Stimulated activated CD4-positive, alpha-beta T cell treated with anti-CD3 and anti-CD28 coated beads, Interleukin-12 subunit alpha, Interleukin-12 subunit beta, amount 100 ng/mL, for 24 hours (primary cell): ENCODE results near the gene PLAGL1.
A peak's percentile ranks its signal among the peaks of the same experiment; 100 is the strongest.
"Not testable (repeated sequence)": the region's sequence is repeated elsewhere in the genome, so short reads cannot be mapped to it uniquely, and the experiment has no call there.

ENCODE experiments used
- DNase-seq, 2 experiments: peaks; one replicate each; pipeline ENCODE4 v3.0.0-alpha.2; 2020; ENCODE audit warnings: low read depth in 2 of 2

The PLAGL1 gene, protein sequence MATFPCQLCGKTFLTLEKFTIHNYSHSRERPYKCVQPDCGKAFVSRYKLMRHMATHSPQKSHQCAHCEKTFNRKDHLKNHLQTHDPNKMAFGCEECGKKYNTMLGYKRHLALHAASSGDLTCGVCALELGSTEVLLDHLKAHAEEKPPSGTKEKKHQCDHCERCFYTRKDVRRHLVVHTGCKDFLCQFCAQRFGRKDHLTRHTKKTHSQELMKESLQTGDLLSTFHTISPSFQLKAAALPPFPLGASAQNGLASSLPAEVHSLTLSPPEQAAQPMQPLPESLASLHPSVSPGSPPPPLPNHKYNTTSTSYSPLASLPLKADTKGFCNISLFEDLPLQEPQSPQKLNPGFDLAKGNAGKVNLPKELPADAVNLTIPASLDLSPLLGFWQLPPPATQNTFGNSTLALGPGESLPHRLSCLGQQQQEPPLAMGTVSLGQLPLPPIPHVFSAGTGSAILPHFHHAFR

DNA sequence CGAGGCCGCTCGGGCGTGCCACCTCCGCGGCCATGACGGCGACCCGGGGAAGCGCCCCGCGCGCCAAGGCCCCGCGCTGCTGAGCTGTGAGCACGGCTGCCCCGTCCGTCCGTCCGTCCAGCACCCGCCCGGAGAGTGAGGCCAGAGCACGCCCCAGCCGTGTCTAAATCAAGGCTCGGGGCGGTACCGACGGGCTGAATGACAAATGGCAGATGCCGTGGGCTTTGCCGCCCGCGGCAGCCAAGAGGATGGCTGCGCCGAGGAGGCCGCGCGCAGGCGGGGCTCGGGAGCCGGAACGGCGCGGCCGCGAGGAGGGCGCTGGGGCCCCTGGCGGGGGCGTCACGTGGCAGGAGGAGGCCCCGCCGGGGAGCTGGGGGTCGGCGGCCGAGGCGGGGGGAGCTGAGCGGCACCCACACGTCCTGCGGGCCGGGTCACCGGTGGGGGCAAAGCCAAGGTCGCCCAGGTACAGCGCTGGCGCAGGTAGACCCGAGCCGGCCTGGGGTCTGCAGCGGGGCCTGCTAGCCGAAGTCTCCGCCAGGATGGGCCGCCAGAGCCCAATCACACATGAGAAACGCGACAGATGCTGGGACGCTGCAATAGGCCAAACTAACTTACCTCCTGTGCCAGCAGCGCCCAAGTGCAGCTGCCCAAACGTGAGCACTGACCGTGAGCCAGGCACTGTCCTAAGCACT, at the start of gene PLAGL1:
TSS of gene PLAGL1 (minus strand) at position 140 of the 692 bp plus-strand sequence. CDS start 60,123 bp downstream, outside the sequence.
- peak in 1 of 2 experiments; percentile 13 for DNase-seq

DNA sequence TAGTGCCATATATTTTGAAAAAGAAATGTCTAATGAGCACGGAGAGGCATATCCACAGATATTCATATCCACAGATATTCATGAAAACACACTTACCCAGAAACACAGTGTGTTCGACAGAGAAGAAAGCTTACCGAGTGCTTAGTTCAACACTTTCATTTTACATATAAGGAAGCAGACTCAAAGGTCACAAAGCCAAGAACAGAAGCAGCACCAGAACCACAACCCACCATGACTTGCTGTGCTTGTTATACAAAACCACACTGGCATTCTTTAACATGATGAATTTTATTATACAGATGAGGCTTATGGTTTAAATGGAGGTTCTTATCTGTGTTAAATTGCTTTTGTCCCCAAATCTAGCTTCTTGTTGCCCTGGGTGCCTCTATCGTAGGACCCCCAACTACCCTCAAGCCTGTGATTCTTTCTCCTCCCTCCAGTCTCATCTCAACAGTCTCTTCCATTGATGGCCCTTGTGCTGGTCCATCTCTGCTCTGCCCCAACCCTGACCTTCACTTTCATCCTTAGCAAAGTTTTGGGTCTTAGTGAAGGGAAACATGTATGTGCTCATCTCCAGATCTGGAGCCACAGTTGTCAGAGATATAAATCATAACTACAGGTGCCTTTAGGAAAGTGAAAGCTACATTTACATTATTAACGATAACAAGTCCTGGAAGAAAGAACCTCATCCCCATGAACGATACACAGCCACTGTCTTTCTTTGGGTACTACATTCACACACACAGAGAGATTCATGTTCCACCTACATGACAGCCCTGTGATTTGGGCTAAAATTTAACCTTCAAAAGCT, 47.3 kb upstream of the PLAGL1 start:
- DNase-seq: peak in 1 of 2 experiments; percentile 28

DNA sequence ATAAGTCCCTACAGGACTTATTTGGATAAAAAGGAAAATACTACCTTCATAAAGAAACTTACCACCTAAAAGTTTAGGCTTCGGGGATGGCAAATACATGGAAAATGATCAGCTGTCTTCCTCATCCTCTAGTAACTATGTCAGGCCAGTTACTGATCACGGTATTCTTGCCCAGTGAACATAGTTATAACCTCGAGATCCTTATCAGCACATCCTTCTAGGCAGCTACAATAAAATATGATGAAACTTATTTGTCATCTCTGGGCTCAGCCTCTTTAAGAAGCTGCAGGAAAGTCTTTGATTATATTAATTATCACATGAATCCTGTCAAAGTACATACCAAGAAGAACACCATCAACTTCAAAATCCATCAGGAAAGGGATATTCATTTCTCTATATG, 45.5 kb upstream of the PLAGL1 start:
- no peak for DNase-seq

DNA sequence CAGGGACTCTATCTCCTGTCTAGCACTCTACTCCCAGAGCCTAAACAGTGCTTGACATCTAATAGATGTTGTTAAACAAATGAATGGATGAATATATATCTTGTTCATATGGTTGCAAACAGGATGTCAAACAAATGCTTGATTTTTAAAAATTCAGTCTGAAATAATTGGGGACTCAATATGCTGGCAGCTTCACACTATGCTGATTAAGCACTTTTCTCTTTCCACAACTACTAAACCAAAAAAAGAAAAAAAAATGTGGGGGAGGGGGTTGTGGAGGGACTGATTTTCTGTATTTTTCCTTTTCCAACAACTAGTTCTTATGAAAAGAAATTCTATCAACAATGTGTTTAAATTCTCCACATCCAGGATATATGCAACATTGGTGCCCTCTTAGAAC, 44.4 kb upstream of the PLAGL1 start:
- DNase-seq: no peak

DNA sequence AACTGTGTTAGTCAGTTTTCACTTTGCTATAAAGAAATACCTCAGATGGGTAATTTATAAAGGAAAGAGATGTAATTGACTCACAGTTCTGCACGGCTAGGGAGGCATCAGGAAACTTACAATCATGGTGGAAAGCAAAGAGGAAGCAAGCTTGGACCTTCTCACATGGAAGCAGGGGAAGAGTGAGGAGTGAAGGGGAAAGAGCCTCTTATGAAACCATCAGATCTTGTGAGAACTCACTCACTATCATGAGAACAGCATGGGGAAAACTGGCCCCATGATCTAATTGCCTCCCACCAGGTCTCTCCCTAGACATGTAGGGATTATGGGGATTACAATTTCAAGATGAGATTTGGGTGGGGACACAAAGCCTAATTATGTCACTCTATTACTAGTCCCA, 41.3 kb upstream of the PLAGL1 start:
- no peak for DNase-seq

DNA sequence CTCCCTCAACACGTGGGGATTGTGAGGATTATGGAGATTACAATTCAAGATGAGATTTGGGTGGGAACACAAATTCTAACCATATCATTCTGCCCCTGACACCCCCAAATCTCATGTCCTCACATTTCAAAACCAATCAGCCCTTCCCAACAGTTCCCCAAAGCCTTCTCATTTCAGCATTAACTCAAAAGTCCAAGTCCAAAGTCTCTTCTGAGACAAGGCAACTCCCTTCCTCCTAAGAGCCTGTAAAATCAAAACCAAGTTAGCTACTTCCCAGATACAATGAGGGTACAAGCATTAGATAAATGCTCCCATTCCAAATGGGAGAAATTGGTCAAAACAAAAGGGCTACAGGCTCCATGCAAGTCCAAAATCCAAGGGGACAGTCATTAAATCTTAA, 39.6 kb upstream of the PLAGL1 start:
- no peak for DNase-seq

DNA sequence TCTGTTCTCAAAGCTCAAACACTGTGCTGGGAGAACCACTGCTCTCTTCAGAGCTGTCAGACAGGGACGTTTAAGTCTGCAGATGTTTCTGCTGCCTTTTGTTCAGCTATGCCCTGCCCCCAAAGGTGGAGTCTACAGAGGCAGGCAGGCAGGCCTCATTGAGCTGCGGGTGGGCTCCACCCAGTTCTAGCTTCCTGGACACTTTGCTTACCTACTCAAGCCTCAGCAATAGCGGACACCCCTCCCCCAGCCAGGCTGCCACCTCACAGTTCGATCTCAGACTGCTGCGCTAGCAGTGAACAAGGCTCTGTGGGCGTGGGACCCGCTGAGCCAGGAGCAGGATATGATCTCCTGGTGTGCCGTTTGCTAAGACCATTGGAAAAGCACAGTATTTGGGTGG, 38.6 kb upstream of the PLAGL1 start:
- not testable (repeated sequence) for DNase-seq

DNA sequence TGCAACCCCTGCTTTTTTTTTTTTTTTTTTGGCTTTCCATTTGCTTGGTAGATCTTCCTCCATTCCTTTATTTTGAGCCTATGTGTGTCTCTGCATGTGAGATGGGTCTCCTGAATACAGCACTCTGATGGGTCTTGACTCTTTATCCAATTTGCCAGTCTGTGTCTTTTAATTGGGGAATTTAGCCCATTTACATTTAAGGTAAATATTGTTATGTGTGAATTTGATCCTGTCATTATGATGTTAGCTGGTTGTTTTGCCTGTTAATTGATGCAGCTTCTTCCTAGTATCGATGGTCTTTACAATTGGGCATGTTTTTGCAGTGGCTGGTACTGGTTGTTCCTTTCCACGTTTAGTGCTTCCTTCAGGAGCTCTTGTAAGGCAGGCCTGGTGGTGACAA, 36.9 kb upstream of the PLAGL1 start:
- not testable (repeated sequence) for DNase-seq

DNA sequence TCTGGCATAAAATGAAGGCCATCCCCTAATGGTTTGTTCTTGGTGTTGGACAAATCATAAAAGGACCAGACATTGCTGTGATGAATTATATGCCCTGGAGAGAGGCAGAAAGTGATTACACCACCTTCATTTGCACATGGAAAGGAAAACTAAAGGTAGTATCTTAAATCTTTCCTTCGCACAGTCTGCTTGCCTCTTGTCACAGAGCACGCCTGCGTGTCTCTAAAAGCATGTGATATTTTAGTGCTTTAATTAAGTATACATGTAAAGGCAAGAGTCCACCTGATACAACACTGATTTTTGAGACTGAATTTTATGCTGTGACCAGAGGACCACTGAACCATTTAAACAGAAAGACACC, 28.8 kb upstream of the PLAGL1 start:
- no peak for DNase-seq

DNA sequence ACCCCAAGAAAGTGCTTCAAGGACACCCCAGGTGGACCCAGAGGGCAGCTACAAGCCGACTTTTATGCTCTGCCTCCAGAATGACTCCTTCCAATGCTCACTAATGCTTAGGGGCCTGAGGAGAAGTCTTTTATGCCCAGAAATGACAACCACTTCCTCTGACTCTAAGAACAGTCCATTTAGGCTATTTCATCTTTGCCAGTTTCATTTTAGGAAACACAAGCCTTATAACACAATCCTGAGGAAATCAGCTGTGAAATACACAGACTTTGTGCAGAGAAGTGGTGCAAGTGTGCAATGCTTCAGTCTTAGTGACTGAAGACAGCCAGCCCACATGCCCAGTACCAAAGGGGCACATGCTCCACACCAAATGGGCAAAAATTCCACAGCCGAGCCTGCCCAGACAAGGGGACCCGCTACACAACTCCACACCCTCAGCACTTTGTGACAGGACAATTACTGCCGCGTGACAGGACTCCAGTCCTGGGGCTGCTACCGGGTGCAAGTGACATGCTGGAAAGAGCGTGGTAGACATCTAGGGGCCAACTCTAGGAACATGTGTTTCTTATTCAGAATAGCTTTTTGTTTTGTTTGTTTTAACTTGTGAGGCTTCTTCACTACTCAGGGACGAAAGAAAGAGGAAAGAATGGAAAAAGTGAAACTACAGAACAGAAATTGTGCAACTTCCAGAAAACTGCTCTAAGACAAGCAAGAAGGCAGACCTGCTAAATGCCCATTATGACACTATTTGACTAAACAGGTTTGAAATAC, 28.2 kb upstream of the PLAGL1 start:
- no peak for DNase-seq

DNA sequence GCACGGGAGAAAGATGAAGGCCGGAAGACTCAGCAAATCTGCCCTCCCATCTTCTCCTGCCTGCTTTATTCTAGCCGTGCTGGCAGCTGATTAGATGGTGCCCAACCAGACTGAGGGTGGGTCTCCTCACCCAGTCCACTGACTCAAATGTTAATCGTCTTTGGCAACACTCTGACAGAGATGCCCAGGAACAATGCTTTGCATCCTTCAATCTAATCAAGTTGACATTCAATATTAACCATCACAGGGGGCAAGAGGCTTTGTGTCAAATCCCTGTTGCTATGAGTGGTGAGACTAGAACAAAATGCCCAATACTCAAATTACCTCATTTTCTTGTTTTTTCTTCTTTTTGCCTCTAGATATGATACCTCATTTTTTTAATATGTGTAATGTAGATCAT, 27.4 kb upstream of the PLAGL1 start:
- DNase-seq: no peak

DNA sequence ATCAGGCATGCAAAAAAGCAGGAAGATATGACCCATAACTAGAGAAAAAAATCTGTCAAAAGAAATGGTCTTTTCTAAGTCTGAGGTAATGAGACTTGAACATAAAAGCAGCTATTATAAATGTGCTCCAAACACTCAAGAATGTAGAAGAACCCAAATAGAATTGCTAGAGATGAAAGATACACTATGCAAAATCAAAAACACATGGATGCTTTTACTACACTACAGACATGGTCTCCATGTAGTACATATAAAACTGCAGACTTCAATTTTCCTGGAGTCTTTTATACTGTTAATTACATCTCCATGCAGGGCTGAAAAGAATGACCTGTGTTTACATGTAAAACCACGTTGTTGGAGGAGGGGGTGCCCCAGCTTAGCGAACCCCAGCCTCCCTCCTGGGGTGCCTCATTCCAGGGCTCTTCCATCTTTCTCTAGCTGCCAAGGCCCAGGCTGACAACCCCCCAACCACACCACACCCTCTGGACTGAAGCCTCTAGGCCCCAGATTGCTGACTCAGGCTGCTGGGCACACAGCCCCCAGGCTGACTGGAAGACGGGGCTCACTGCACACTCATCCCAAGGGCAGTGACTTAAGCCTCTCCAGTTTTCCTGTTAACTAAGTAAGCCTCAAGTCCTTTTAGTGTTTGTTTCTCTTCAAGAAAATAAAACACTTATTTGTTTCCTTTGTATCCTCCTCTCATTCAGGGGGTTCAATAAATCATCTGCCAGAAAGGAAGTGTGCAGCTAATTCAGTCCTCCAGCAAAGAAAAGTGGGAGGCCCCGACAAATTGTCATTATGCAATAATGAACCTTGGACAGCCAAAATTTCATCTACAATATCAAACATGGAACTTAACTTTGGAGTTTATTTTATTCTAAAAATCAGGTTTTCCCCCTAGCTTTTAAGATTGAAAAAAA, 26.0 kb upstream of the PLAGL1 start:
- no peak for DNase-seq

DNA sequence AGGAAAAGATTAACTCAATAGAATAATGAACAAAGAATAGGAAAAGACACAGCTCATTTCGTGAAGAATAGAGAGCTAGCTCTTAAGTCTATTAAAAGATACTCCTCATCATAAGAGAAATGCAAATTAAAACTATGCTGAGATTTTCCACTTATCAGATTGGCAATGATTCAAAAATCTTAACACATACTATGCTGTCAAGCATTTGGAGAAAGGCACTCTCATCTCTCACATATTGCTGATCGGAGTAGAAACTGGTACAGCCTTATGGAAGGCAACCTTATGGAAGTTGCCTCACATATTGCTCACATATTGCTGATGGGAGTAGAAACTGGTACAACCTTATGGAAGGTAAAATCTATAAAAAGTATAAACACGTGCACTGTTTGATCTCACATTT, 21.4 kb upstream of the PLAGL1 start:
- no peak for DNase-seq

DNA sequence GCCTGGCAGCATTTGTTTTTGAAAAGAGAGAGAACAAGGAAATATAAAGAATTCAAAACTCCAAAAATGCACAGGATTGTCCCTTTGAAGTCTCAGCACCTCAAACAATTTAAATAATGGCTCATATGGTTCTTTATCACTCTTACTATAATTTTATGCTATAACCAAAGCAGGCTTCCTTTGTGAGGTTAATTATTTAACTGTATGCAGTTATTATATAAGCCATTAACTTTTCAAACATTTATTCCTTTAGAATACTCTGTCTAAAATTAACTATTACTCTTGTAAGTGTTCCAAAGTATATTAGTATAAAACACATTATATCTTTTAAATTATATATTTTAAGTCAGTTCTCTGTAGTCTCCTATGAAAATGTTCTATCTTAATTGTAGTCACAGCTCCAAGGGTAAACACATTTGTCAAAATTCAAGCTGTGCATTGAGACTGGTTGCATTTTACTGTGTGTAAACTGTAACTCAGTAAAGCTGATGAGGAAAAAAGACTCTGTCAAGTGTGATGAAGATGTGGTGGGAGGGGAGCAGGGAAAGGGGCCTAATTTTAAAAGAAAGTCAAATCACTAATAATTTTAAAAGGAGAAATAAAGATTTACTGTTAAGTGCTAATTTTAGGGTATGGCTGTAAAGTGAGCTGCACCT, 20.0 kb upstream of the PLAGL1 start:
- no peak for DNase-seq

DNA sequence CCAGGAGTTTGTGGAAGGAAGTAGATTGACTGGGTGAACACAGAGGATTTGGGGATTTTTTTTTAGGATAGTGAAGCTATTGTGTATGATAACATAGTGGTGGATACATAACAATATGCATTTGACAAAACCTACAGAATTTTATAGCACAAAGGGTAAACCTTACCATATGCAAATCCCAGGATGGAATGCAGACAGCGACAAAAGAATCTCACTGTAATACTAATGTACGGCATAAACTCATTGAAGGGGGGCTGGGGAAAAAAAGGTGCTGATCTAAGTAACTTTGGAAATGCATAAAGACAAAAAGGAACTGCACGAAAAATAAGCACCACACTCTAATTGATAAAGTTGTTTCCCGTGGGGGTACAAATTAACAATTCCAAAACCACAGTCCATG, 15.2 kb upstream of the PLAGL1 start:
- DNase-seq: no peak

DNA sequence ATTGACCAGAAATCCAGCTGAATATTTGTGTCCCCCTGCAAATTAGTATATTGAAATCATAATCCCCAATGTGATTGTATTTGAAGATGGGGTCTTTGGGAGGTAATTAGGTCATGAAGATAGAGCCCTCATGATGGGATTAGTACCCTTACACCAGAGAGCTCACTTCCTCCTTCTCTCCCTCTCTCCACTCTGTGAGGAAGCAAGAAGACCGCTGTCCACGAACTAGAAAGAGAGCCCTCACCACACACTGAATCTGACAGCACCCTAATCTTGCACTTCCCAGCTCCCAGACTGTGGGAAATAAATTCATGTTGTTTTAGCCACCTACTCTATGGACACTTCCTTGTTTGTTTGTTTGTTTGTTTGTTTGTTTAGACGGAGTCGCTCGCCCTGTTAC, 11.9 kb upstream of the PLAGL1 start:
- no peak for DNase-seq

DNA sequence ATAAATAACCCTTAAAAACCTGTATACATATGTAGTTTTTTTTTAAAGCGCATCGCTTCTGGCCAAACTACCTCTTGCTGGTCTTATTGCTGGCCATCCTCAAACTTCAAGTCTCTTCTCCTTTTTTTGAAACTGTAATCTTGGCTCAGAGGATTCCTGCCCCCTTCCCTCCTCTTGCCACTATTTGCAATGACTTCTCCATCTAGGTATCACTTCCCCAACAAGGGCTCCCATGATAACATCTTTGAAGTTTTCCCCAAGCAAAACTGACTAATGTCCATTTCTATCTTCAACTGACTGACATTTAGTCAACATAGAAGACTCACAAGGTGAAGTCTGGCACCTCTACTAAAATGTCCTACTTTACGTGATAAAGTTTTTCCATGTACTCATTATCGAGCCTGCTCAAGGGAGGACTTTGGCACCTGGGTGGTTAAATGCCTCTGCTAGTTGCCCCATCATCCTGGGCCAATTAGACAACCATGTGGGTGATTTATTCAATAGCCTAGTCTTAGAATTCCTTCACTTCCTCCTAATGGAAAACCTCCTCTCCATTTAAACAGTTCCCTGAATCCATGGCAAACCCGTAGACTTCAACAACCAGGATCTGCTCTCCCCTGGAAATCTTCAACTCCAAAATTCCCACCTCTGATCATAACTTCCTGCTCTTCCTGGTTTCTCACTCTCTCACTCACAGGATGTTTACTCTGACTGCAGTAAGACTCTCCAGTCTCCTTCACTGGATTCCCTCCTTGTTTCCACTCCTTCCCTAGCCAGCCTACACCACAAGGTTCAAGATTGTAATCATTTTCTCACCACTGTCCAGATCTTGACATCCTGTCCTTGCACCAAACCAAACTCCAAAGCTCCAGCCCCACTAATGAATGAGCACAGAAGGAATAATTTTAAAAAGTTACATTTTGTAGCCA, 9.4 kb upstream of the PLAGL1 start:
- DNase-seq: no peak

DNA sequence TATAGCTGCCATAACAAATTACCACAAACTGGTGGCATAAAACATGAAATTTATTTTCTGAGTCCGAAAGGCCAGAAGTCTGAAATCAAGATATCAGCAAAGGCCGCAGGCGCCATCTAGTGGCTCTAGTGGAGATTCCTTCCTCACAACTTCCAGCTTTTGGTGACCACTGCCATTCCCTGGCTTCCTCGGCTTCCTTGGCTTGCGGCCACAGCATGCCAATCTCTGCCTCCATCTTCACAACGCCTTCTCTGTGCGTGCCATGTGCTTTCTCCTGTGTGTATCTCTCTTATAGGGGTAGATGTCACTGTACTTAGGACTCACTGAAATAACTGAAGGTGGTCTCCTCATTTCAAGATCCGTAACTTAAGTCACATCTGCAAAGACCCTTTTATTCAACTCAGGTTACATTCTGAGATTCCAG, 5.4 kb upstream of the PLAGL1 start:
- peak; percentile 24 to 54 for DNase-seq

DNA sequence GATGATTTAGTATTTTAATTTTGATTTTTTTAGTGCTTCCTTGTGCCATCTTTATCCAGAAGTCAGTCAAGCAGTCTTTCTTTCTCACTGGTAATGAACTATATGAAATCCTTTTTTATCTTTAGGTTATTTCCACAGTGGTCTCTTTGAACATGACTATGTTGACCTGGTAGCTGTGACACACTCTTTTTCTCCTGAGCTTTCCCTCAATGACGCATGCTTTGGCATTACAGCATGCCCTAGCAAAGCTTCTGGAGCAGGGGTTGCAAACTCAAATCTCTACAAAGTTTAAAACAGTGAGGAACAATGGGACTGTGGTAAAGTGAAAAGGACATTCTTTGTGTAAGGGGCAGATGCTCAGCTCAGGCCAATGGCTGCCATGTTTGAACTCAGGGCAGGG, 4.5 kb upstream of the PLAGL1 start:
- DNase-seq: no peak
